Bronchial epithelial cell (primary cell): ENCODE data around the gene STK32B. TPM values are rescaled to one million over a fixed set of nuclear protein-coding genes. Genes with fewer than 3 reads are reported as not detected.

Experiments
- DNase-seq: peaks from one replicate; pipeline ENCODE4 v3.0.0-alpha.2; 2010; ENCODE audit warnings: low read depth
- FAIRE-seq: peaks from 2 replicates; lab custom pipeline; 2011; peaks lifted over from hg19 to GRCh38; lab: Jason Lieb, UNC
- H3K27me3 ChIP-seq: 2 replicates; pipeline ENCODE4 v1.5.1; 2011; ENCODE audit warnings: low read length; ENCODE audit not compliant: control insufficient read depth, insufficient read depth
- H3K36me3 ChIP-seq: 2 replicates; pipeline ENCODE4 v1.5.1; 2011; ENCODE audit warnings: low read length; ENCODE audit not compliant: control insufficient read depth, insufficient read depth
- H3K4me3 ChIP-seq: 2 replicates; pipeline ENCODE4 v1.5.1; 2011; ENCODE audit warnings: mild to moderate bottlenecking, low read depth, low read length, control low read depth
- CTCF ChIP-seq: IDR thresholded peaks from 2 replicates; pipeline ENCODE4 v1.5.1; 2011; ENCODE audit warnings: mild to moderate bottlenecking, moderate library complexity, low read length, control low read depth, inconsistent platforms; ENCODE audit not compliant: insufficient read depth, severe bottlenecking
- total RNA-seq: library from RNA; depleted of rRNA; stranded (reverse); fragments of >200 nt; gene quantifications from 2 replicates; pipeline ENCODE4 v1.2.1, GENCODE V29; 2014

The STK32B gene
- total RNA-seq, 1 donor from 2014 or later: under 0.01 TPM

GRCh38 chr4:5024673-5025072 is 26.6 kb upstream of the STK32B start:
- FAIRE-seq: no peak
- Histone ChIP-seq H3K27me3 (peaks cover 1% of the 10 kb centered on the region), H3K4me3 (no peak overlapping the region), H3K36me3 (no peaks in the 10 kb centered on the region)
- DNase-seq: no peak
- TF ChIP-seq CTCF: no peak

GRCh38 chr4:5026371-5026770 is 24.9 kb upstream of the STK32B start:
- H3K4me3 ChIP-seq: no peak overlapping the region
- FAIRE-seq (no peak), DNase-seq (no peak)
- TF ChIP-seq CTCF: no peak
- no peaks in the 10 kb centered on the region for H3K36me3 ChIP-seq
- peaks cover 1% of the 10 kb centered on the region for H3K27me3 ChIP-seq

GRCh38 chr4:5027346-5027745 is 23.9 kb upstream of the STK32B start:
- TF ChIP-seq CTCF: no peak
- FAIRE-seq: no peak
- no peak for DNase-seq
- H3K27me3 ChIP-seq: peaks cover 1% of the 10 kb centered on the region
- no peak overlapping the region for H3K4me3 ChIP-seq
- no peaks in the 10 kb centered on the region for H3K36me3 ChIP-seq

- Histone ChIP-seq H3K36me3 (no peaks in the 10 kb centered on the region), H3K27me3 (peaks cover 1% of the 10 kb centered on the region), H3K4me3 (no peak overlapping the region)
- TF ChIP-seq CTCF: no peak
- no peak for FAIRE-seq
- no peak for DNase-seq
Measured at GRCh38 chr4:5028480-5028879, 22.8 kb upstream of the STK32B start.

- no peak for TF ChIP-seq CTCF
- peaks cover 1% of the 10 kb centered on the region for H3K27me3 ChIP-seq
- no peaks in the 10 kb centered on the region for H3K36me3 ChIP-seq
Measured at GRCh38 chr4:5029447-5029846, 21.8 kb upstream of the STK32B start.

GRCh38 chr4:5030221-5030620 is 21.1 kb upstream of the STK32B start:
- TF ChIP-seq CTCF: no peak
- Histone ChIP-seq H3K27me3 (peaks cover 1% of the 10 kb centered on the region), H3K4me3 (no peak overlapping the region), H3K36me3 (no peaks in the 10 kb centered on the region)
- no peak for FAIRE-seq
- no peak for DNase-seq

More at GRCh38 chr4:5029447-5029846, 21.8 kb upstream of the STK32B start:
- no peak for FAIRE-seq
- no peak for DNase-seq
- no peak overlapping the region for H3K4me3 ChIP-seq
